ENCODE measurements around the gene KLHDC8B.
"Not testable (repeated sequence)": the region's sequence is repeated elsewhere in the genome, so short reads cannot be mapped to it uniquely, and the experiment has no call there.

KLHDC8B gene

GRCh38 chr3:49198161-49198560 lies 26.8 kb downstream of the KLHDC8B start:
- DNase-seq = no peak

GRCh38 chr3:49198611-49199230 lies 27.3 kb downstream of the KLHDC8B start:
- no peak for DNase-seq

GRCh38 chr3:49199239-49199899 lies 28.0 kb downstream of the KLHDC8B start:
- DNase-seq = no peak

- DNase-seq = no peak
Measured at GRCh38 chr3:49199900-49200281, 28.5 kb downstream of the KLHDC8B start.

GRCh38 chr3:49213541-49213943 lies 42.1 kb downstream of the KLHDC8B start:
- no peak for DNase-seq

- DNase-seq = no peak
Measured at GRCh38 chr3:49213998-49214397, 42.6 kb downstream of the KLHDC8B start.

GRCh38 chr3:49216687-49217086 lies 45.3 kb downstream of the KLHDC8B start:
- DNase-seq = not testable (repeated sequence)

- not testable (repeated sequence) for DNase-seq
Measured at GRCh38 chr3:49217108-49217507, 45.7 kb downstream of the KLHDC8B start.

GRCh38 chr3:49217688-49218470 lies 46.5 kb downstream of the KLHDC8B start:
- DNase-seq = peak; percentile 18

- peak; percentile 16 for DNase-seq
Measured at GRCh38 chr3:49218471-49218989, 47.1 kb downstream of the KLHDC8B start.

GRCh38 chr3:49219132-49219531 lies 47.7 kb downstream of the KLHDC8B start:
- DNase-seq = no peak

- DNase-seq = not testable (repeated sequence)
Measured at GRCh38 chr3:49220985-49221563, 49.7 kb downstream of the KLHDC8B start.

- no peak for DNase-seq
Measured at GRCh38 chr3:49222002-49222401, 50.6 kb downstream of the KLHDC8B start.

All from NCI-H2227 treated with DMSO at 0.1 percent for 48 hours (cell line).